Panc1 (cell line): Measurements from ENCODE around the gene ZNF202. TPM values are rescaled to one million over a fixed set of nuclear protein-coding genes. Genes with fewer than 3 reads are reported as not detected.

ENCODE experiments used
- ATAC-seq: fragments of 200-7000 bp; cut with Tn5 transposase; 2 replicates; pipeline ENCODE4 v1.9.1; 2020; ENCODE audit warnings: mild to moderate bottlenecking, moderate library complexity
- BruUV-seq: library from RNA; stranded (reverse); fragments of 400-500 nt; replicated peaks from 2 replicates; lab custom pipeline; 2021; lab: Mats Ljungman, UMichigan
- CTCF ChIA-PET: fragments of 300-600 bp; sonication (Branson Sonifier 250); formaldehyde crosslinking; loops from one replicate; lab custom pipeline; 2022; ENCODE audit warnings: antibody characterized with exemption; lab: Charles Lee
- POLR2A ChIA-PET: fragments of 300-600 bp; sonication (Branson Sonifier 250); formaldehyde crosslinking; loops from one replicate; lab custom pipeline; 2022; ENCODE audit warnings: antibody characterized with exemption; lab: Charles Lee
- DNase-seq: peaks from one replicate; pipeline ENCODE4 v3.0.0-alpha.2; 2010; ENCODE audit warnings: low read depth, low spot score
- H3K27ac ChIP-seq: 2 replicates; pipeline ENCODE4 v1.5.1; 2011; ENCODE audit warnings: mild to moderate bottlenecking, low read length, inconsistent platforms
- H3K27me3 ChIP-seq: fragments of 200-500 bp; sonication (Bioruptor generic); 2 replicates; pipeline ENCODE4 v1.6.0; 2014; ENCODE audit warnings: low read length, inconsistent platforms; ENCODE audit not compliant: control insufficient read depth, insufficient read depth
- H3K36me3 ChIP-seq: fragments of 200-500 bp; sonication (Bioruptor generic); 2 replicates; pipeline ENCODE4 v1.5.1; 2014; ENCODE audit warnings: inconsistent platforms, mild to moderate bottlenecking, low read length, moderate library complexity; ENCODE audit not compliant: control insufficient read depth, insufficient read depth
- H3K4me1 ChIP-seq: 2 replicates; pipeline ENCODE4 v1.5.1; 2011; ENCODE audit warnings: inconsistent platforms, mild to moderate bottlenecking, low read length, moderate library complexity; ENCODE audit not compliant: control insufficient read depth, insufficient read depth
- H3K4me3 ChIP-seq, 2 experiments: 2 replicates each; pipeline ENCODE4 v1.5.1; 2011 to 2012; ENCODE audit warnings: low read depth in 2 of 2, low read length in 2 of 2, mild to moderate bottlenecking in 2 of 2, inconsistent platforms in 1 of 2, moderate library complexity in 1 of 2
- H3K9me3 ChIP-seq: fragments of 200-500 bp; sonication (Bioruptor generic); 2 replicates; pipeline ENCODE4 v1.5.1; 2014; ENCODE audit warnings: low read depth, mild to moderate bottlenecking, inconsistent platforms, low read length, moderate library complexity; ENCODE audit not compliant: control insufficient read depth, insufficient read depth
- CTCF ChIP-seq: fragments of 450-650 bp; IDR thresholded peaks from 2 replicates; pipeline ENCODE4 v1.5.1; 2017; ENCODE audit warnings: mild to moderate bottlenecking
- POLR2AphosphoS5 ChIP-seq: IDR thresholded peaks from 2 replicates; pipeline ENCODE4 v1.6.1; 2012; ENCODE audit warnings: mild to moderate bottlenecking, low read depth, low read length, moderate library complexity
- REST ChIP-seq, 2 experiments: IDR thresholded peaks; 2 replicates each; pipeline ENCODE4 v1.6.1; 2011 to 2012; ENCODE audit warnings: low read depth in 2 of 2, control low read depth in 1 of 2, low read length in 1 of 2, mild to moderate bottlenecking in 1 of 2, moderate library complexity in 1 of 2; ENCODE audit not compliant: insufficient read depth in 1 of 2
- SIN3A ChIP-seq: IDR thresholded peaks from 2 replicates; pipeline ENCODE4 v1.6.1; 2012; ENCODE audit warnings: low read depth, mild to moderate bottlenecking, low read length, moderate library complexity, borderline replicate concordance; ENCODE audit not compliant: insufficient read depth
- TCF7L2 ChIP-seq: IDR thresholded peaks from 2 replicates; pipeline ENCODE4 v1.6.1; 2011; ENCODE audit warnings: mild to moderate bottlenecking, low read depth, low read length, inconsistent platforms
- in situ Hi-C: cut with HindIII; loops from 2 replicates; pipeline ENCODE4 v1.10.0; 2016; ENCODE audit warnings: low sequenced_read_pairs, low pct_unique_long_range_greater_than_20kb
- intact Hi-C: fragments of 100-400 bp; cut with micrococcal nuclease; formaldehyde crosslinking; loops from one replicate; pipeline ENCODE4 v1.10.0; 2022; ENCODE audit not compliant: unreplicated experiment
- total RNA-seq: library from RNA; stranded (reverse); gene quantifications from one replicate; pipeline ENCODE4 v1.2.1, GENCODE V29; 2021; ENCODE audit not compliant: unreplicated experiment

The ZNF202 gene
- total RNA-seq, 1 experiment from 2014 or later = 24.5 TPM

GRCh38 chr11:123725995-123726655 is 15.3 kb downstream of the ZNF202 start:
- in situ Hi-C loops (no loop called here), intact Hi-C loops (no loop called here)
- Histone ChIP-seq H3K4me3 (no peak overlapping the region), H3K27me3 (no peaks in the 10 kb centered on the region), H3K36me3 (peaks cover 31% of the 10 kb centered on the region), H3K4me1 (no peaks in the 10 kb centered on the region), H3K27ac (no peak overlapping the region), H3K9me3 (peaks cover 37% of the 10 kb centered on the region)
- CTCF ChIA-PET = no interaction called here
- ATAC-seq (no peak), DNase-seq (no peak)
- POLR2A ChIA-PET = no interaction called here
- BruUV-seq = TSS peak; percentile 7
- TF ChIP-seq TCF7L2 (no peak), CTCF (no peak), REST (IDR thresholded peaks at IDR 0.05; ENCODE audit: insufficient read depth in 1 of 2, low read depth in 2 of 2, low read length in 1 of 2) (no peak), POLR2AphosphoS5 (no peak), SIN3A (no peak)

GRCh38 chr11:123719452-123719851 is 22.0 kb downstream of the ZNF202 start:
- DNase-seq = no peak
- no TSS peak for BruUV-seq
- ATAC-seq = no peak
- H3K9me3 ChIP-seq = no peaks in the 10 kb centered on the region
- H3K36me3 ChIP-seq = no peaks in the 10 kb centered on the region
- no peak for TF ChIP-seq CTCF
- no peak for TF ChIP-seq REST (IDR thresholded peaks at IDR 0.05; ENCODE audit: insufficient read depth in 1 of 2, low read depth in 2 of 2, low read length in 1 of 2)
- no peak for TF ChIP-seq TCF7L2
- no peak for TF ChIP-seq POLR2AphosphoS5
- no peak for TF ChIP-seq SIN3A
- CTCF ChIA-PET = no interaction called here
- no peak overlapping the region for H3K4me3 ChIP-seq
- H3K27ac ChIP-seq = no peak overlapping the region
- H3K4me1 ChIP-seq = no peaks in the 10 kb centered on the region
- peaks cover 10% of the 10 kb centered on the region for H3K27me3 ChIP-seq
- intact Hi-C loops (no loop called here), in situ Hi-C loops (no loop called here)
- POLR2A ChIA-PET = interaction anchor here (0.6 kb wide), 1 partner anchor 8 kb away, joined by 3 read pairs; no protein-coding TSS in a partner anchor
